HUES48 (cell line): ENCODE data around the gene PPIL4.
"Not testable (repeated sequence)": the region's sequence is repeated elsewhere in the genome, so short reads cannot be mapped to it uniquely, and the experiment has no call there.

Experiments
- H3K27ac ChIP-seq: one replicate; pipeline ENCODE4 v1.7.0; 2013; ENCODE audit warnings: low read depth, low read length, inconsistent platforms
- H3K27me3 ChIP-seq: 2 replicates; pipeline ENCODE4 v1.6.1; 2013; ENCODE audit warnings: mild to moderate bottlenecking, low read length; ENCODE audit not compliant: control insufficient read depth, insufficient read depth
- H3K36me3 ChIP-seq: 2 replicates; pipeline ENCODE4 v1.6.1; 2013; ENCODE audit warnings: low read length; ENCODE audit not compliant: control insufficient read depth, insufficient read depth
- H3K4me1 ChIP-seq: 2 replicates; pipeline ENCODE4 v1.6.1; 2013; ENCODE audit warnings: mild to moderate bottlenecking, low read length; ENCODE audit not compliant: control insufficient read depth, insufficient read depth
- H3K4me3 ChIP-seq: 2 replicates; pipeline ENCODE4 v1.5.1; 2013; ENCODE audit warnings: mild to moderate bottlenecking, low read depth, low read length
- H3K9ac ChIP-seq: 2 replicates; pipeline ENCODE4 v1.6.1; 2013; ENCODE audit warnings: mild to moderate bottlenecking, low read depth, low read length, moderate library complexity
- H3K9me3 ChIP-seq: 2 replicates; pipeline ENCODE4 v1.6.1; 2013; ENCODE audit warnings: low read length; ENCODE audit not compliant: control insufficient read depth, insufficient read depth

The PPIL4 gene

GRCh38 chr6:149496597-149496996, 49.2 kb downstream of the PPIL4 start:
- not testable (repeated sequence) for H3K4me1 ChIP-seq, H3K9me3 ChIP-seq, H3K9ac ChIP-seq, H3K27ac ChIP-seq, H3K27me3 ChIP-seq, H3K36me3 ChIP-seq, H3K4me3 ChIP-seq

GRCh38 chr6:149495349-149496016, 50.4 kb downstream of the PPIL4 start:
- not testable (repeated sequence) for H3K4me1 ChIP-seq, H3K36me3 ChIP-seq, H3K4me3 ChIP-seq, H3K27ac ChIP-seq, H3K9me3 ChIP-seq, H3K9ac ChIP-seq, H3K27me3 ChIP-seq

GRCh38 chr6:149494810-149495209, 51.0 kb downstream of the PPIL4 start:
- not testable (repeated sequence) for H3K4me1 ChIP-seq, H3K4me3 ChIP-seq, H3K27me3 ChIP-seq, H3K9ac ChIP-seq, H3K9me3 ChIP-seq, H3K27ac ChIP-seq, H3K36me3 ChIP-seq

GRCh38 chr6:149493761-149494320, 52.0 kb downstream of the PPIL4 start:
- no peak overlapping the region for H3K27ac ChIP-seq
- H3K9me3 ChIP-seq = no peaks in the 10 kb centered on the region
- no peaks in the 10 kb centered on the region for H3K4me1 ChIP-seq

GRCh38 chr6:149492798-149493343, 53.0 kb downstream of the PPIL4 start:
- no peaks in the 10 kb centered on the region for H3K4me1 ChIP-seq
- no peak overlapping the region for H3K4me3 ChIP-seq
- no peak overlapping the region for H3K9ac ChIP-seq
- H3K36me3 ChIP-seq = no peaks in the 10 kb centered on the region
- no peak overlapping the region for H3K27ac ChIP-seq
- no peaks in the 10 kb centered on the region for H3K9me3 ChIP-seq
- H3K27me3 ChIP-seq = no peaks in the 10 kb centered on the region

More at GRCh38 chr6:149493761-149494320, 52.0 kb downstream of the PPIL4 start:
- no peaks in the 10 kb centered on the region for H3K36me3 ChIP-seq
- no peak overlapping the region for H3K4me3 ChIP-seq
- no peak overlapping the region for H3K9ac ChIP-seq
- H3K27me3 ChIP-seq = no peaks in the 10 kb centered on the region

GRCh38 chr6:149489967-149490366, 55.9 kb downstream of the PPIL4 start:
- no peak overlapping the region for H3K9ac ChIP-seq
- H3K27me3 ChIP-seq = no peaks in the 10 kb centered on the region
- no peaks in the 10 kb centered on the region for H3K9me3 ChIP-seq
- no peaks in the 10 kb centered on the region for H3K36me3 ChIP-seq
- H3K4me1 ChIP-seq = no peaks in the 10 kb centered on the region
- H3K27ac ChIP-seq = no peak overlapping the region
- no peak overlapping the region for H3K4me3 ChIP-seq

- no peak overlapping the region for H3K4me3 ChIP-seq
- no peaks in the 10 kb centered on the region for H3K4me1 ChIP-seq
- no peaks in the 10 kb centered on the region for H3K27me3 ChIP-seq
- H3K9me3 ChIP-seq = no peaks in the 10 kb centered on the region
- H3K36me3 ChIP-seq = no peaks in the 10 kb centered on the region
- H3K9ac ChIP-seq = no peak overlapping the region
- no peak overlapping the region for H3K27ac ChIP-seq
These were observed 57.0 kb downstream of the PPIL4 start for GRCh38 chr6:149488815-149489214.

GRCh38 chr6:149487316-149487715, 58.5 kb downstream of the PPIL4 start:
- H3K9me3 ChIP-seq = no peaks in the 10 kb centered on the region
- no peak overlapping the region for H3K27ac ChIP-seq
- no peaks in the 10 kb centered on the region for H3K27me3 ChIP-seq
- no peak overlapping the region for H3K9ac ChIP-seq
- H3K4me1 ChIP-seq = no peaks in the 10 kb centered on the region
- no peaks in the 10 kb centered on the region for H3K36me3 ChIP-seq
- H3K4me3 ChIP-seq = no peak overlapping the region

GRCh38 chr6:149484733-149485700, 60.8 kb downstream of the PPIL4 start, which contains the start of gene ZC3H12D:
Gene ZC3H12D, minus strand, starts transcription at chr6:149485014. Its CDS starts 10,471 bp downstream, at chr6:149474543.
- Histone ChIP-seq H3K9ac (no peak within 1 kb of the TSS), H3K4me3 (no peak within 1 kb of the TSS), H3K4me1 (no peaks in the 10 kb centered on the region), H3K27me3 (no peaks in the 10 kb centered on the region), H3K27ac (no peak within 1 kb of the TSS), H3K36me3 (no peaks in the 10 kb centered on the region), H3K9me3 (no peaks in the 10 kb centered on the region)

GRCh38 chr6:149483849-149484655, 61.8 kb downstream of the PPIL4 start:
- Histone ChIP-seq H3K27me3 (no peaks in the 10 kb centered on the region), H3K4me1 (no peaks in the 10 kb centered on the region), H3K36me3 (no peaks in the 10 kb centered on the region), H3K9ac (no peak overlapping the region), H3K4me3 (no peak overlapping the region), H3K27ac (no peak overlapping the region), H3K9me3 (no peaks in the 10 kb centered on the region)
